GM23248 (cell line): ENCODE data around the gene THEMIS2. TPM values are rescaled to one million over a fixed set of nuclear protein-coding genes. Genes with fewer than 3 reads are reported as not detected.
A peak's percentile ranks its signal among the peaks of the same experiment; 100 is the strongest.

ENCODE experiments used
- DNase-seq: peaks from one replicate; pipeline ENCODE4 v3.0.0-alpha.2; 2015
- H2AFZ ChIP-seq: fragments of 200-600 bp; sonication (generic); 2 replicates; pipeline ENCODE4 v1.6.1; 2016; ENCODE audit warnings: antibody characterized with exemption
- H3F3A ChIP-seq: fragments of 200-600 bp; sonication (generic); 2 replicates; pipeline ENCODE4 v1.6.1; 2016; ENCODE audit warnings: mild to moderate bottlenecking, antibody characterized with exemption, mixed run types; ENCODE audit not compliant: insufficient read depth
- H3K27ac ChIP-seq: fragments of 200-600 bp; sonication (generic); 2 replicates; pipeline ENCODE4 v1.5.1; 2016; ENCODE audit warnings: mild to moderate bottlenecking
- H3K27me3 ChIP-seq: fragments of 200-600 bp; sonication (generic); replicated peaks from 2 replicates; pipeline ENCODE4 v1.6.1; 2016; ENCODE audit warnings: mild to moderate bottlenecking; ENCODE audit not compliant: insufficient read depth
- H3K36me3 ChIP-seq: fragments of 200-600 bp; sonication (generic); 2 replicates; pipeline ENCODE4 v1.6.1; 2016; ENCODE audit warnings: low read depth, mild to moderate bottlenecking
- H3K4me1 ChIP-seq: fragments of 200-600 bp; sonication (generic); 2 replicates; pipeline ENCODE4 v1.6.1; 2016; ENCODE audit warnings: mild to moderate bottlenecking; ENCODE audit not compliant: insufficient read depth
- H3K4me2 ChIP-seq: fragments of 200-600 bp; sonication (generic); one replicate; pipeline ENCODE4 v1.6.1; 2016; ENCODE audit warnings: mild to moderate bottlenecking; ENCODE audit not compliant: unreplicated experiment
- H3K4me3 ChIP-seq: fragments of 200-600 bp; sonication (generic); 2 replicates; pipeline ENCODE4 v1.5.1; 2016; ENCODE audit warnings: mild to moderate bottlenecking
- H3K79me2 ChIP-seq: fragments of 200-600 bp; sonication (generic); 2 replicates; pipeline ENCODE4 v1.6.1; 2016; ENCODE audit warnings: mild to moderate bottlenecking; ENCODE audit not compliant: insufficient read depth
- H3K9ac ChIP-seq: fragments of 200-600 bp; sonication (generic); 2 replicates; pipeline ENCODE4 v1.6.1; 2016; ENCODE audit warnings: mild to moderate bottlenecking
- H3K9me2 ChIP-seq: fragments of 200-600 bp; sonication (generic); 2 replicates; pipeline ENCODE4 v1.6.1; 2016; ENCODE audit warnings: mixed run types, mild to moderate bottlenecking, moderate library complexity; ENCODE audit not compliant: insufficient read depth
- H3K9me3 ChIP-seq: fragments of 200-600 bp; sonication (generic); one replicate; pipeline ENCODE4 v1.6.1; 2017; ENCODE audit warnings: low read depth
- H4K20me1 ChIP-seq: fragments of 200-600 bp; sonication (generic); 2 replicates; pipeline ENCODE4 v1.6.0; 2016; ENCODE audit not compliant: insufficient read depth
- EZH2 ChIP-seq: fragments of 200-600 bp; sonication (generic); IDR thresholded peaks from 2 replicates; pipeline ENCODE4 v1.6.1; 2018; ENCODE audit warnings: antibody characterized with exemption, mild to moderate bottlenecking; ENCODE audit not compliant: insufficient read depth, poor library complexity, severe bottlenecking
- EZH2phosphoT487 ChIP-seq: fragments of 200-600 bp; sonication (generic); IDR thresholded peaks from 2 replicates; pipeline ENCODE4 v1.6.1; 2018; ENCODE audit warnings: antibody characterized with exemption, moderate library complexity, mild to moderate bottlenecking, low read depth; ENCODE audit not compliant: insufficient read depth
- WGBS, 2 experiments: methylation state at CpG; one replicate each; pipeline ENCODE4 v1.1.6; 2015 to 2017; ENCODE audit warnings: low lambda C conversion rate in 2 of 2, low coverage in 1 of 2; ENCODE audit errors: missing lambda C conversion rate in 2 of 2; 5-methylcytosine and 5-hydroxymethylcytosine counted together
- in situ Hi-C: fragments of 300-500 bp; cut with MboI; formaldehyde crosslinking; loops from 2 replicates; pipeline ENCODE4 v1.15.0; 2020
- polyA plus RNA-seq: library from polyadenylated mRNA; unstranded; fragments of >200 nt; fragmentation: Nextera tagmentation; extraction: Ambion mirVana; gene quantifications from 2 replicates; pipeline ENCODE4 v1.2.1, GENCODE V29; 2016
- total RNA-seq: library from RNA; depleted of rRNA; stranded (reverse); fragments of >200 nt; shearing (Covaris generic); gene quantifications from 2 replicates; pipeline ENCODE4 v1.2.3, GENCODE V29; 2014

Gene THEMIS2
- total and polyA plus RNA-seq, 2 experiments from 2014 or later = 4.4 to 4.5 TPM

GRCh38 chr1:27830621-27831440 is 41.5 kb upstream of the THEMIS2 start, which contains the start of gene PPP1R8:
Gene PPP1R8 (plus strand): TSS chr1:27830782. CDS start chr1:27830836, 54 bp downstream.
- WGBS, 2 experiments = 1% methylated on average over 58 to 60 of the region's 60 CpGs
- Histone ChIP-seq H3K4me1 (peaks cover 24% of the 10 kb centered on the region), H4K20me1 (peaks cover 4% of the 10 kb centered on the region; the same call in 1 of the 2 replicates), H3K27me3 (no peaks in the 10 kb centered on the region), H2AFZ (peak within 1 kb of the TSS; percentile 94), H3K79me2 (peaks cover 52% of the 10 kb centered on the region), H3K9me3 (no peaks in the 10 kb centered on the region), H3K9me2 (no peaks in the 10 kb centered on the region), H3K9ac (peak within 1 kb of the TSS; percentile 96), H3K27ac (peak within 1 kb of the TSS; percentile 83), H3F3A (peaks cover 44% of the 10 kb centered on the region), H3K36me3 (peaks cover 18% of the 10 kb centered on the region), H3K4me3 (peak within 1 kb of the TSS; percentile 82), H3K4me2 (peak within 1 kb of the TSS; percentile 96)
- TF ChIP-seq EZH2 (no peak), EZH2phosphoT487 (no peak)
- peak; percentile 99 for DNase-seq
- in situ Hi-C loops = no loop called here

- TF ChIP-seq EZH2phosphoT487 = no peak
- no peak for TF ChIP-seq EZH2
- H3K9me2 ChIP-seq = no peaks in the 10 kb centered on the region
- in situ Hi-C loops = no loop called here
- H3K36me3 ChIP-seq = peaks cover 18% of the 10 kb centered on the region
- H3K27ac ChIP-seq = peak overlapping the region; percentile 83
- peaks cover 24% of the 10 kb centered on the region for H3K4me1 ChIP-seq
- H2AFZ ChIP-seq = peak overlapping the region; percentile 94
- peak overlapping the region; percentile 96 for H3K9ac ChIP-seq
- H3K4me3 ChIP-seq = peak overlapping the region; percentile 82
- 50 to 52% methylated on average over 10 of the region's 10 CpGs for WGBS, 2 experiments
- H3K79me2 ChIP-seq = peaks cover 61% of the 10 kb centered on the region
- DNase-seq = peak; percentile 57
- peaks cover 4% of the 10 kb centered on the region; the same call in 1 of the 2 replicates for H4K20me1 ChIP-seq
- H3F3A ChIP-seq = peaks cover 44% of the 10 kb centered on the region
- H3K27me3 ChIP-seq = no peaks in the 10 kb centered on the region
- H3K9me3 ChIP-seq = no peaks in the 10 kb centered on the region
- peak overlapping the region; percentile 96 for H3K4me2 ChIP-seq
Measured at GRCh38 chr1:27831568-27832410, 40.6 kb upstream of the THEMIS2 start.

GRCh38 chr1:27832762-27833161 is 39.6 kb upstream of the THEMIS2 start:
- H3K36me3 ChIP-seq = peaks cover 18% of the 10 kb centered on the region
- no peaks in the 10 kb centered on the region for H3K9me3 ChIP-seq
- H3K4me1 ChIP-seq = peaks cover 24% of the 10 kb centered on the region
- peaks cover 4% of the 10 kb centered on the region; the same call in 1 of the 2 replicates for H4K20me1 ChIP-seq
- H3K27me3 ChIP-seq = no peaks in the 10 kb centered on the region
- peak overlapping the region; percentile 96 for H3K4me2 ChIP-seq
- H3K4me3 ChIP-seq = peak overlapping the region; percentile 82
- H3K27ac ChIP-seq = peak overlapping the region; percentile 83
- peak overlapping the region; percentile 96 for H3K9ac ChIP-seq
- peaks cover 71% of the 10 kb centered on the region for H3K79me2 ChIP-seq
- DNase-seq = peak; percentile 83
- H2AFZ ChIP-seq = no peak overlapping the region
- in situ Hi-C loops = no loop called here
- peaks cover 41% of the 10 kb centered on the region for H3F3A ChIP-seq
- 92% methylated on average over 2 of the region's 2 CpGs for WGBS, 2 experiments
- TF ChIP-seq EZH2phosphoT487 (no peak), EZH2 (no peak)
- H3K9me2 ChIP-seq = no peaks in the 10 kb centered on the region

- Histone ChIP-seq H3K27ac (peak overlapping the region; percentile 83), H3K9ac (peak overlapping the region; percentile 54), H3K9me2 (no peaks in the 10 kb centered on the region), H3K4me2 (peak overlapping the region; percentile 96), H3K79me2 (peaks cover 78% of the 10 kb centered on the region), H2AFZ (no peak overlapping the region), H3K4me1 (peaks cover 24% of the 10 kb centered on the region), H3K36me3 (peaks cover 18% of the 10 kb centered on the region), H4K20me1 (peaks cover 4% of the 10 kb centered on the region; the same call in 1 of the 2 replicates), H3K27me3 (no peaks in the 10 kb centered on the region), H3F3A (peaks cover 34% of the 10 kb centered on the region), H3K4me3 (no peak overlapping the region), H3K9me3 (no peaks in the 10 kb centered on the region)
- TF ChIP-seq EZH2phosphoT487 = no peak
- TF ChIP-seq EZH2 = no peak
- DNase-seq = no peak
- in situ Hi-C loops = no loop called here
- WGBS, 2 experiments = 68 to 70% methylated on average over 3 of the region's 3 CpGs
Measured at GRCh38 chr1:27833470-27833869, 38.9 kb upstream of the THEMIS2 start.
